PFSK-1 (cell line): ENCODE data around the gene SLC25A44. TPM values are rescaled to one million over a fixed set of nuclear protein-coding genes. Genes with fewer than 3 reads are reported as not detected.

Source experiments
- FOXP2 ChIP-seq: optimal IDR thresholded peaks from 2 replicates; pipeline ENCODE3; 2011; ENCODE audit warnings: borderline replicate concordance, control low read depth, inconsistent platforms; ENCODE audit not compliant: insufficient read depth; ENCODE audit errors: extremely low read length, extremely low read depth
- POLR2AphosphoS5 ChIP-seq: IDR thresholded peaks from 2 replicates; pipeline ENCODE4 v1.6.1; 2012; ENCODE audit warnings: low read depth, mild to moderate bottlenecking, control low read depth, low read length, moderate library complexity
- REST ChIP-seq, 2 experiments: IDR thresholded peaks; 2 replicates each; pipeline versions ENCODE4 v1.6.1 to v1.8.0; 2011 to 2012; ENCODE audit warnings: low read depth in 2 of 2, low read length in 2 of 2, control low read depth in 1 of 2, inconsistent platforms in 1 of 2, mild to moderate bottlenecking in 1 of 2, moderate library complexity in 1 of 2; ENCODE audit not compliant: insufficient read depth in 1 of 2
- SIN3A ChIP-seq: IDR thresholded peaks from 2 replicates; pipeline ENCODE4 v1.6.1; 2012; ENCODE audit warnings: mild to moderate bottlenecking, low read length, moderate library complexity, borderline replicate concordance; ENCODE audit not compliant: insufficient read depth
- TAF1 ChIP-seq: IDR thresholded peaks from 2 replicates; pipeline ENCODE4 v1.6.1; 2012; ENCODE audit warnings: low read length, control low read depth, borderline replicate concordance; ENCODE audit not compliant: insufficient read depth
- polyA plus RNA-seq: library from polyadenylated mRNA; unstranded; fragments of >200 nt; gene quantifications from one replicate; pipeline ENCODE4 v1.2.1, GENCODE V29; 2012; ENCODE audit warnings: low read depth, missing spikeins; ENCODE audit not compliant: insufficient read length

The SLC25A44 gene
- polyA plus RNA-seq = 10.6 TPM

GRCh38 chr1:156193488-156194299 lies at the start of gene SLC25A44:
TSS of gene SLC25A44 (plus strand) at chr1:156194104. CDS start at chr1:156199848, 5,744 bp downstream.
- TF ChIP-seq TAF1 = peak; percentile 78; the same call in 1 of the 2 replicates
- no peak for TF ChIP-seq FOXP2
- TF ChIP-seq REST (IDR thresholded peaks at IDR 0.05; ENCODE audit: insufficient read depth in 1 of 2, low read depth in 2 of 2, low read length in 2 of 2) = no peak; a peak in 1 of 4 replicates
- peak; percentile 81 for TF ChIP-seq POLR2AphosphoS5
- TF ChIP-seq SIN3A = peak; percentile 29; the same call in 1 of the 2 replicates

GRCh38 chr1:156144742-156145141 lies 49.2 kb upstream of the SLC25A44 start:
- no peak for TF ChIP-seq POLR2AphosphoS5
- no peak for TF ChIP-seq TAF1
- no peak for TF ChIP-seq SIN3A
- TF ChIP-seq FOXP2 = no peak
- no peak for TF ChIP-seq REST (IDR thresholded peaks at IDR 0.05; ENCODE audit: insufficient read depth in 1 of 2, low read depth in 2 of 2, low read length in 2 of 2)

- TF ChIP-seq SIN3A (no peak), TAF1 (no peak), REST (IDR thresholded peaks at IDR 0.05; ENCODE audit: insufficient read depth in 1 of 2, low read depth in 2 of 2, low read length in 2 of 2) (no peak), POLR2AphosphoS5 (no peak), FOXP2 (no peak)
These were observed 48.3 kb upstream of the SLC25A44 start for GRCh38 chr1:156145650-156146019.

- TF ChIP-seq SIN3A (no peak), FOXP2 (no peak), TAF1 (peak; percentile 42; the same call in 1 of the 2 replicates)
These were observed 47.7 kb upstream of the SLC25A44 start for GRCh38 chr1:156146020-156146768.

- TF ChIP-seq FOXP2 = no peak
- no peak for TF ChIP-seq REST (IDR thresholded peaks at IDR 0.05; ENCODE audit: insufficient read depth in 1 of 2, low read depth in 2 of 2, low read length in 2 of 2)
- no peak for TF ChIP-seq TAF1
- TF ChIP-seq POLR2AphosphoS5 = no peak
- no peak for TF ChIP-seq SIN3A
These were observed 47.0 kb upstream of the SLC25A44 start for GRCh38 chr1:156146769-156147405.
